ENCODE measurements around the gene GTSF1L. TPM values are rescaled to one million over a fixed set of nuclear protein-coding genes. Genes with fewer than 3 reads are reported as not detected.

GTSF1L gene
- total RNA-seq, 4 donors from 2014 or later = not detected

- no peaks in the 10 kb centered on the region for H3K9me3 ChIP-seq
- H3K4me3 ChIP-seq = no peak overlapping the region
- DNase-seq = no peak
- peaks cover 13% of the 10 kb centered on the region for H3K27me3 ChIP-seq
- H3K4me1 ChIP-seq = no peaks in the 10 kb centered on the region
- TF ChIP-seq POLR2A (IDR thresholded peaks at IDR 0.05) (no peak), POLR2AphosphoS5 (IDR thresholded peaks at IDR 0.05) (peak in 2 of 3 donors; percentile 14 to 44), EP300 (IDR thresholded peaks at IDR 0.05; ENCODE audit: low read depth) (no peak)
- WGBS, 2 donors (ENCODE audit: low coverage in 1 of 2) = 30 to 32% methylated on average over 1 to 5 of the region's 5 CpGs
- intact Hi-C loops (cut with DNase I; ENCODE audit: low total_unique reads) (no loop called here), in situ Hi-C loops (cut with MboI; ENCODE audit: low pct_ligation_motif_present in 1 of 4, low pct_unique_long_range_greater_than_20kb in 1 of 4, low sequenced_read_pairs in 3 of 4) (no loop called here)
- H3K36me3 ChIP-seq = no peaks in the 10 kb centered on the region
- H3K27ac ChIP-seq = no peak overlapping the region
Measured at GRCh38 chr20:43767686-43768474, 41.1 kb upstream of the GTSF1L start.

GRCh38 chr20:43766917-43767316 lies 40.1 kb upstream of the GTSF1L start:
- in situ Hi-C loops (cut with MboI; ENCODE audit: low pct_ligation_motif_present in 1 of 4, low pct_unique_long_range_greater_than_20kb in 1 of 4, low sequenced_read_pairs in 3 of 4) (no loop called here), intact Hi-C loops (cut with DNase I; ENCODE audit: low total_unique reads) (no loop called here)
- Histone ChIP-seq H3K36me3 (no peaks in the 10 kb centered on the region), H3K27ac (no peak overlapping the region), H3K27me3 (peaks cover 10% of the 10 kb centered on the region), H3K9me3 (no peaks in the 10 kb centered on the region), H3K4me3 (no peak overlapping the region), H3K4me1 (no peaks in the 10 kb centered on the region)
- no peak for TF ChIP-seq POLR2AphosphoS5 (IDR thresholded peaks at IDR 0.05)
- WGBS, 2 donors (ENCODE audit: low coverage in 1 of 2) = 63 to 70% methylated on average over 2 to 9 of the region's 9 CpGs
- DNase-seq = no peak

- Histone ChIP-seq H3K9me3 (no peaks in the 10 kb centered on the region), H3K4me1 (no peaks in the 10 kb centered on the region), H3K27ac (no peak overlapping the region), H3K36me3 (no peaks in the 10 kb centered on the region), H3K27me3 (peaks cover 8% of the 10 kb centered on the region), H3K4me3 (no peak overlapping the region)
- intact Hi-C loops (cut with DNase I; ENCODE audit: low total_unique reads) (no loop called here), in situ Hi-C loops (cut with MboI; ENCODE audit: low pct_ligation_motif_present in 1 of 4, low pct_unique_long_range_greater_than_20kb in 1 of 4, low sequenced_read_pairs in 3 of 4) (no loop called here)
- DNase-seq = peak; percentile 30
- TF ChIP-seq EP300 (IDR thresholded peaks at IDR 0.05; ENCODE audit: low read depth) (no peak), POLR2AphosphoS5 (IDR thresholded peaks at IDR 0.05) (peak in 1 of 3 donors; percentile 24)
- WGBS, 2 donors (ENCODE audit: low coverage in 1 of 2) = 61 to 74% methylated on average over 5 to 6 of the region's 6 CpGs
Measured at GRCh38 chr20:43766385-43766784, 39.6 kb upstream of the GTSF1L start.

- Histone ChIP-seq H3K4me3 (no peak overlapping the region), H3K4me1 (no peaks in the 10 kb centered on the region), H3K27ac (no peak overlapping the region), H3K36me3 (no peaks in the 10 kb centered on the region), H3K9me3 (no peaks in the 10 kb centered on the region), H3K27me3 (peaks cover 8% of the 10 kb centered on the region)
- intact Hi-C loops (cut with DNase I; ENCODE audit: low total_unique reads) (no loop called here), in situ Hi-C loops (cut with MboI; ENCODE audit: low pct_ligation_motif_present in 1 of 4, low pct_unique_long_range_greater_than_20kb in 1 of 4, low sequenced_read_pairs in 3 of 4) (no loop called here)
- DNase-seq = no peak
- no peak for TF ChIP-seq POLR2AphosphoS5 (IDR thresholded peaks at IDR 0.05)
- TF ChIP-seq CTCF (IDR thresholded peaks at IDR 0.05) = no peak
- TF ChIP-seq POLR2A (IDR thresholded peaks at IDR 0.05) = no peak
- TF ChIP-seq EP300 (IDR thresholded peaks at IDR 0.05; ENCODE audit: low read depth) = no peak
- WGBS, 2 donors (ENCODE audit: low coverage in 1 of 2) = 71 to 72% methylated on average over 7 of the region's 7 CpGs
Measured at GRCh38 chr20:43765916-43766315, 39.1 kb upstream of the GTSF1L start.

- intact Hi-C loops (cut with DNase I; ENCODE audit: low total_unique reads) (no loop called here), in situ Hi-C loops (cut with MboI; ENCODE audit: low pct_ligation_motif_present in 1 of 4, low pct_unique_long_range_greater_than_20kb in 1 of 4, low sequenced_read_pairs in 3 of 4) (no loop called here)
- H3K27ac ChIP-seq = no peak overlapping the region
- DNase-seq = no peak
- H3K27me3 ChIP-seq = peaks cover 8% of the 10 kb centered on the region
- no peaks in the 10 kb centered on the region for H3K9me3 ChIP-seq
- no peaks in the 10 kb centered on the region for H3K4me1 ChIP-seq
- WGBS, 2 donors (ENCODE audit: low coverage in 1 of 2) = 88% methylated on average over 7 of the region's 7 CpGs; no CpG with 5 or more reads in 1 of the 2 donors
- TF ChIP-seq POLR2AphosphoS5 (IDR thresholded peaks at IDR 0.05) (no peak), CTCF (IDR thresholded peaks at IDR 0.05) (no peak), EP300 (IDR thresholded peaks at IDR 0.05; ENCODE audit: low read depth) (no peak), POLR2A (IDR thresholded peaks at IDR 0.05) (no peak)
- no peak overlapping the region for H3K4me3 ChIP-seq
- H3K36me3 ChIP-seq = no peaks in the 10 kb centered on the region
Measured at GRCh38 chr20:43762911-43763310, 36.1 kb upstream of the GTSF1L start.

All from transverse colon (tissue), 4 donors.